Esophagus muscularis mucosa (tissue), 3 donors: ENCODE data around the gene ZNF836.

Experiments
- CTCF ChIP-seq, 3 experiments: fragments of 200-600 bp in 2 of 3; fragments of 450-650 bp in 1 of 3; sonication (generic) in 2 of 3; IDR thresholded peaks; one replicate each; pipeline ENCODE4 v1.5.1; 2017 to 2019; ENCODE audit warnings: antibody characterized with exemption in 3 of 3, mild to moderate bottlenecking in 2 of 3, moderate library complexity in 1 of 3
- POLR2A ChIP-seq: fragments of 450-650 bp; IDR thresholded peaks from one replicate; pipeline ENCODE4 v1.6.1; 2017; ENCODE audit warnings: antibody characterized with exemption, moderate library complexity, mild to moderate bottlenecking, low read depth

- no peak for TF ChIP-seq POLR2A
- TF ChIP-seq CTCF (IDR thresholded peaks at IDR 0.05): no peak
These were observed 42.8 kb upstream of the ZNF836 start for GRCh38 chr19:52214241-52214640.
